Upper lobe of left lung (tissue), 6 donors: ENCODE results near the gene FAM227B. TPM values are rescaled to one million over a fixed set of nuclear protein-coding genes. Genes with fewer than 3 reads are reported as not detected.

Source experiments
- ATAC-seq, 2 donors: fragments of 200-7000 bp; cut with Tn5 transposase; one replicate each; pipeline ENCODE4 v1.9.1; 2022; ENCODE audit warnings: mild to moderate bottlenecking in 2 of 2, moderate library complexity in 2 of 2; ENCODE audit not compliant: low FRiP score in 2 of 2
- DNase-seq, 2 donors: peaks; one replicate each; pipeline ENCODE4 v3.0.0-alpha.2; 2019 to 2020
- H3K27ac ChIP-seq, 4 donors: fragments of 200-600 bp; sonication (generic); one replicate each; pipeline ENCODE4 v1.5.1; 2016 to 2019
- H3K27me3 ChIP-seq, 4 donors: fragments of 200-600 bp; sonication (generic); one replicate each; pipeline ENCODE4 v1.5.1; 2017 to 2019
- H3K36me3 ChIP-seq, 4 donors: fragments of 200-600 bp; sonication (generic); one replicate each; pipeline ENCODE4 v1.5.1; 2016 to 2019
- H3K4me1 ChIP-seq, 4 donors: fragments of 200-600 bp; sonication (generic); one replicate each; pipeline ENCODE4 v1.5.1; 2018 to 2019
- H3K4me3 ChIP-seq, 4 donors: fragments of 200-600 bp; sonication (generic); one replicate each; pipeline ENCODE4 v1.5.1; 2017 to 2019; ENCODE audit warnings: mild to moderate bottlenecking in 2 of 4, moderate library complexity in 1 of 4
- H3K9me3 ChIP-seq, 4 donors: fragments of 200-600 bp; sonication (generic); one replicate each; pipeline ENCODE4 v1.5.1; 2018 to 2019
- EP300 ChIP-seq, 4 donors: sonication (generic); formaldehyde crosslinking; IDR thresholded peaks; one replicate each; pipeline ENCODE4 v1.5.1; 2017; ENCODE audit warnings: antibody characterized with exemption in 4 of 4, control low read depth in 2 of 4
- POLR2A ChIP-seq, 4 donors: fragments of 450-650 bp; IDR thresholded peaks; one replicate each; pipeline ENCODE4 v1.5.1; 2016 to 2017; ENCODE audit warnings: antibody characterized with exemption in 4 of 4, mild to moderate bottlenecking in 2 of 4
- POLR2AphosphoS5 ChIP-seq, 2 donors: sonication (generic); formaldehyde crosslinking; IDR thresholded peaks; one replicate each; pipeline ENCODE4 v1.5.1; 2017; ENCODE audit warnings: antibody characterized with exemption in 2 of 2
- WGBS, 2 donors: methylation state at CpG; one replicate each; pipeline ENCODE4 v1.1.5; 2017 to 2018; 5-methylcytosine and 5-hydroxymethylcytosine counted together
- total RNA-seq, 6 donors: library from RNA; depleted of rRNA in 4 of 6; stranded (reverse); fragments of >200 nt in 4 of 6; gene quantifications; one replicate each; pipeline versions ENCODE4 v1.1.0 to v1.2.1, GENCODE V29; 2016 to 2021
- TF ChIP-seq, protein P1 (sequence below), 6 experiments: fragments of 450-650 bp in 4 of 6; fragments of 200-600 bp in 2 of 6; sonication (generic) in 2 of 6; IDR thresholded peaks; one replicate each; pipeline ENCODE4 v1.5.1; 2016 to 2019; ENCODE audit warnings: antibody characterized with exemption in 6 of 6
- donor health status: DM: no; HTN: no; CAD: no; lungs with moderate emphysema.
- donor health status: DM: no; HTN: yes; CAD: no; lungs with severe emphysema.

FAM227B gene
- total RNA-seq, 6 donors from 2014 or later: 2.6 to 25.1 (median 2.9) TPM; not detected in 1

DNA sequence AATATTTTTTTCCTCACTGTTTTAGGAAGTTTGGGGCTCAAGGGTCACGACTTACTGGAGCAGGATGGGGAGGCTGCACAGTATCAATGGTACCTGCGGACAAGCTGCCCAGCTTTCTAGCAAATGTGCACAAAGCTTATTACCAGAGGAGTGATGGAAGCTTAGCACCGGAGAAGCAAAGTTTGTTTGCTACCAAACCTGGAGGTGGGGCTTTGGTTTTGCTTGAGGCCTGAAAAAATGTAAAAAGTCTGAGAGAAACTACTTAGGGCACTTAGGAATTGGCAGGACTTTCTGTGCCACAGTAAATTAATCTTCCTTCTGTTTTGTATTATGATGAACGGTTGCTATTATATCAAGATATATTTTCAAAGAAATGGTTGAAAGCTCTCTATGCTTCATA is 292.7 kb downstream of the FAM227B start:
- Histone ChIP-seq H3K27me3 (no peaks in the 10 kb centered on the region), H3K27ac (no peak overlapping the region), H3K4me1 (peaks cover 0 to 5% (median 2%) of the 10 kb centered on the region in 4 donors), H3K9me3 (no peaks in the 10 kb centered on the region), H3K36me3 (peaks cover 0 to 21% (median 0%) of the 10 kb centered on the region in 4 donors), H3K4me3 (no peak overlapping the region)
- 76 to 81% methylated on average over 4 of the region's 4 CpGs for WGBS, 2 donors
- DNase-seq (no peak), ATAC-seq (no peak)
- TF ChIP-seq POLR2A (IDR thresholded peaks at IDR 0.05): no peak
- no peak for TF ChIP-seq POLR2AphosphoS5 (IDR thresholded peaks at IDR 0.05)
- no peak for TF ChIP-seq EP300 (IDR thresholded peaks at IDR 0.05)
- TF ChIP-seq, protein P1, sequence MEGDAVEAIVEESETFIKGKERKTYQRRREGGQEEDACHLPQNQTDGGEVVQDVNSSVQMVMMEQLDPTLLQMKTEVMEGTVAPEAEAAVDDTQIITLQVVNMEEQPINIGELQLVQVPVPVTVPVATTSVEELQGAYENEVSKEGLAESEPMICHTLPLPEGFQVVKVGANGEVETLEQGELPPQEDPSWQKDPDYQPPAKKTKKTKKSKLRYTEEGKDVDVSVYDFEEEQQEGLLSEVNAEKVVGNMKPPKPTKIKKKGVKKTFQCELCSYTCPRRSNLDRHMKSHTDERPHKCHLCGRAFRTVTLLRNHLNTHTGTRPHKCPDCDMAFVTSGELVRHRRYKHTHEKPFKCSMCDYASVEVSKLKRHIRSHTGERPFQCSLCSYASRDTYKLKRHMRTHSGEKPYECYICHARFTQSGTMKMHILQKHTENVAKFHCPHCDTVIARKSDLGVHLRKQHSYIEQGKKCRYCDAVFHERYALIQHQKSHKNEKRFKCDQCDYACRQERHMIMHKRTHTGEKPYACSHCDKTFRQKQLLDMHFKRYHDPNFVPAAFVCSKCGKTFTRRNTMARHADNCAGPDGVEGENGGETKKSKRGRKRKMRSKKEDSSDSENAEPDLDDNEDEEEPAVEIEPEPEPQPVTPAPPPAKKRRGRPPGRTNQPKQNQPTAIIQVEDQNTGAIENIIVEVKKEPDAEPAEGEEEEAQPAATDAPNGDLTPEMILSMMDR (IDR thresholded peaks at IDR 0.05): no peak

DNA sequence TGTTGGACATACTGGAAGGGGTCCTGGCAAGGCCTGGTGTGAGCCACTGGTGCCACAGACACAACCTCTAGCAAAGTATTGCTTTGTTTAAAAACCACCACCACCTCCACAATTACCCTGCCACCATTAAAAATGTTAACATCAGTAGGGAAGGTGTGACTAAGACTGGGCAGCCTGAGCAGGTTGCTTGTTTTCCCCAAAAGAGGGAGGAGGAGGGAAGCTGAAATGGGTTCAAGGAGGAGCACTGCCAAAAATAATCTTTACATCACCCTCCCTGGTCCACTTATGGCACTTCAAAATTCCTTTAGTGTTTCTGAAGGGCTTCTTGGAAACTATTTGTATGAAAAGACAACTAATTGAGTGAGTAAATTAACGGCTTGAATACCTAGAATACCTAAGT is 297.4 kb downstream of the FAM227B start:
- Histone ChIP-seq H3K27me3 (no peaks in the 10 kb centered on the region), H3K4me1 (peaks cover 0 to 18% (median 8%) of the 10 kb centered on the region in 4 donors), H3K27ac (no peak overlapping the region), H3K36me3 (peaks cover 0 to 33% (median 4%) of the 10 kb centered on the region in 4 donors), H3K9me3 (no peaks in the 10 kb centered on the region), H3K4me3 (no peak overlapping the region)
- DNase-seq: no peak
- 73 to 77% methylated on average over 1 of the region's 1 CpG for WGBS, 2 donors
- TF ChIP-seq, protein P1 (IDR thresholded peaks at IDR 0.05): no peak
- no peak for TF ChIP-seq POLR2A (IDR thresholded peaks at IDR 0.05)
- no peak for ATAC-seq

DNA sequence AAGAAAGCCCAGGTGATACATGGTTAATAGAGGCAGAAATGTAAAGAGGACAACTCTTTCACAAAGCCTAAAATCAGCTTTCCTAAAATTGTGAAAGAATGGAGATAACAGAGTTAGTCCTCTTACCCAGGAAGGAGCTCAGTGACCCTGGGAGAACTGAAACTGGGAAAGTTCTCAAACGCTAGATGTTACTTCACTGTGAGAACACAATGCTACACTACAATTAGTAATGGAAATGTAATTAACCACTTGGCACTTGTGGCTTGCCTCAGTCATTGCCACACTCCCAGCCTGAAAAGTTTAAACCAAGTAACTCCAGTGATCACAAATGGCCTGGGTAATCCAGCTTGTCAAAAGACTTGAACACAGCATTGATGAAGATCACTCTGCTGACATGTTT is 300.3 kb downstream of the FAM227B start:
- 41 to 64% methylated on average over 1 of the region's 1 CpG for whole genome bisulfite sequencing, 2 donors
- TF ChIP-seq, protein P1 (IDR thresholded peaks at IDR 0.05): no peak
- TF ChIP-seq POLR2AphosphoS5 (IDR thresholded peaks at IDR 0.05) (no peak), EP300 (IDR thresholded peaks at IDR 0.05) (no peak), POLR2A (IDR thresholded peaks at IDR 0.05) (no peak)
- peaks cover 0 to 30% (median 4%) of the 10 kb centered on the region in 4 donors for H3K36me3 ChIP-seq
- no peaks in the 10 kb centered on the region for H3K27me3 ChIP-seq
- no peak overlapping the region for H3K4me3 ChIP-seq
- H3K9me3 ChIP-seq: no peaks in the 10 kb centered on the region
- peak in 1 of 2 donors; percentile 25 for DNase-seq
- H3K4me1 ChIP-seq: peaks cover 0 to 18% (median 6%) of the 10 kb centered on the region in 4 donors
- ATAC-seq: no peak
- peak overlapping the region in 2 of 4 donors; percentile 8 to 48 for H3K27ac ChIP-seq

DNA sequence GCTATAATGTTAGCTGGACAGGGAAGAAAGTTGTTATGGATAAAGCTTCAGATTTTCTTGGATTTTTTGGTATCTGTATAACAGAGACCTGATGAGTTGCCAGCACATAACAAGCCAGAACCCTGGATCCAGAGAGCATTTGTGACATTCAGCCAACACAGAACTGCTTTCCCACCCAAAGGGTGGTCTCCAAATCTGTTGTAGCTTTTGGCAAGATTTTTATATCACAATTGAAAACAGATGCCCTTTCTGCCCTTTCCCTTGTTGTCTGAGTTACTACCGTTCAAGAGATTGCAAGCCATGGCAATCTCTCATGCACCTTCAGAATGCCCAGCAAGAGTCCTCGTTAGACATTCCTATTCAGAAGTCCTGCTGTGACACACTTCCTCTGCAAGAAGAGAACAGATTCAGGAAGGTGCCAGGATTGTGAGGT is 305.2 kb downstream of the FAM227B start:
- DNase-seq (no peak), ATAC-seq (no peak)
- Histone ChIP-seq H3K4me3 (no peak overlapping the region), H3K27me3 (no peaks in the 10 kb centered on the region), H3K4me1 (peaks cover 0 to 9% (median 4%) of the 10 kb centered on the region in 4 donors), H3K27ac (no peak overlapping the region), H3K36me3 (peaks cover 0 to 17% (median 4%) of the 10 kb centered on the region in 4 donors), H3K9me3 (no peaks in the 10 kb centered on the region)
- 78 to 86% methylated on average over 2 of the region's 2 CpGs for WGBS, 2 donors
- TF ChIP-seq POLR2A (IDR thresholded peaks at IDR 0.05): no peak
- TF ChIP-seq EP300 (IDR thresholded peaks at IDR 0.05): no peak
- TF ChIP-seq, protein P1 (IDR thresholded peaks at IDR 0.05): no peak
- TF ChIP-seq POLR2AphosphoS5 (IDR thresholded peaks at IDR 0.05): no peak

DNA sequence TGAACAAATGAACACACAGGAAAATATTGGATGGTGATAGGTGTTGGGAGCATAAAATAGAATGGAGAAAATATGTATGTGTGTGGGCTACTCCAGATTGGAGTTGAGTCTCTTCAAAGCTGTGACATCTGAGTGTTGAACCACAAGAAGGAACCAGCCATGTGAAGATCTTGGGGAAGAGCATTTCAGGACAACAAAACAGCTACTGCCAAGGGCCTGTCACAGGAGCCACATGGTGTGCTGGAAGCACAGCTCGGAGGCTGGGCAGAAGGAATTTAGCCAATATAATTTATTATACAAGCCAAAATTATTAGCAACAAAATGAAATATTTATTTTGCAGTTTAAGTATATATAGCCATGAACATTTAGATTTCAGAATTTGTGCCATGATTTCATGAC is 305.9 kb downstream of the FAM227B start:
- Histone ChIP-seq H3K27me3 (no peaks in the 10 kb centered on the region), H3K4me1 (peaks cover 0 to 2% (median 1%) of the 10 kb centered on the region in 4 donors), H3K27ac (no peak overlapping the region), H3K36me3 (peaks cover 0 to 10% (median 2%) of the 10 kb centered on the region in 4 donors), H3K9me3 (no peaks in the 10 kb centered on the region), H3K4me3 (no peak overlapping the region)
- TF ChIP-seq, protein P1 (IDR thresholded peaks at IDR 0.05): no peak
- TF ChIP-seq POLR2A (IDR thresholded peaks at IDR 0.05) (no peak), POLR2AphosphoS5 (IDR thresholded peaks at IDR 0.05) (no peak), EP300 (IDR thresholded peaks at IDR 0.05) (no peak)
- ATAC-seq (no peak), DNase-seq (no peak)
- 86 to 88% methylated on average over 1 of the region's 1 CpG for WGBS, 2 donors
